Activated CD4-positive, CD25-positive, alpha-beta regulatory T cell treated with anti-CD3 and anti-CD28 coated beads, Interleukin-2, amount 50 U/mL, for 16 hours (primary cell): ENCODE measurements around the gene CRYBA1.
"Not testable (repeated sequence)": the region's sequence is repeated elsewhere in the genome, so short reads cannot be mapped to it uniquely, and the experiment has no call there.

Source experiments
- DNase-seq: peaks from one replicate; pipeline ENCODE4 v3.0.0-alpha.2; 2020; ENCODE audit warnings: low read depth, low spot score

CRYBA1 gene

DNA sequence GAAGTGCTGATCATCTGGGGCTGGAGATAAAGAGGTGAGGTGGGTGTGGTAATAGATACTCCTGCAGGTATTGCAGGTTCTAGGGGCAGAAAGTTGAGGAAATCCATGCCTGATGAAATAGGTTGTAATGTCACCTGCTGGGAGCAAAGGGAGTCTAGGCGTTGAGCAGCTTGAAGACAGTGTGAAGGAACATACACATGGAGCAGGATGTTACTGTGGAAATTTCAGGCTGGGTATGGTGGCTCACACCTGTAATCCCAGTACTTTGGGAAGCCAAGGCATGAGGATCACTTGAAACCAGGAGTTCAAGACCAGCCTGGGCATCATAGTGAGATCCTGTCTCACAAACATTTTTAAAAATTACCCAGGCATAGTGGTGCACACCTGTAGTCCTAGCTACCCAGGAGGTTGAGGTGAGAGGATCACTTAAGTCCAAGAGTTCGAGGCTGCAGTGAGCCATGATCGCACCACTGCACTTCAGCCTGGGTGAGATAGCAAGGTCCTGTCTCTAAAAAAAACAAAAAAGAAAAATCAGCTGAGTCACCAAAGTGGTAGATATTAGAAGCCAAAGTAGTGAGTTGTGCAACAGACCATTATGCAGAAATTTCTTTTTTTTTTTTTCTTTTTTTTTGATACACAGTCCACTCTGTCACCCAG is 9.1 kb upstream of the CRYBA1 start:
- no peak for DNase-seq

DNA sequence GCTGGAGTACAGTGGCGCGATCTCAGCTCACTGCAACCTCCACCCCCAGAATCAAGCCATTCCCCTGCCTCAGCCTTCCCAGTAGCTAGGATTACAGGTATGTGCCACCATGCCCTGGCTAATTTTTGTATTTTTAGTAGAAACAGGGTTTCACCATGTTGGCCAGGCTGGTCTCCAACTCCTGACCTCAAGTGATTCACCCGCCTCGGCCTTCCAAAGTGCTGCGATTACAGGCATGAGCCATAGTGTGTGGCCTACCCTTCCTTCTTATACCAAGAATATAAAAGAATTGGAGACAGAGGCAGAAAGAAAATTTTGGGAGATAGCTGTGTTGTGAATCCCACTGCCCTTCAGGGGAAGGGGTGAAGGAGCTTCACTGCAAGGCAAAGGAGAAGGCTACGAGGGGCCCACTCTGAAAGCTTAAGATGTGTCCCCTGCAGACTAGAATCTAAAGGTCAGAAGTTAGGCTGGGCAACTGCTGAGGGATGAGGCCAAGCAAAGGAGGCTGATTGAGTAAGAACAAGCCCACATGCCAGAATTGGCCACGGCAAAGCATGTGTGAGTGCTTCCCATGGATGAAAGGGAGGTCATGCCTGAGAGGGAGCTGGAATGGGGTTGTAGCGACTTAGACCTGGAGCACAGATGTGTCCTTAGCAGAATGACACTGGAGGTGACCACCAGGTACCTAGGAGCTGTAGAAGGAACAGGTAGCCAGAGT is 8.4 kb upstream of the CRYBA1 start:
- no peak for DNase-seq

GRCh38 chr17:29240477-29240876 is 6.2 kb upstream of the CRYBA1 start:
- DNase-seq: no peak

DNA sequence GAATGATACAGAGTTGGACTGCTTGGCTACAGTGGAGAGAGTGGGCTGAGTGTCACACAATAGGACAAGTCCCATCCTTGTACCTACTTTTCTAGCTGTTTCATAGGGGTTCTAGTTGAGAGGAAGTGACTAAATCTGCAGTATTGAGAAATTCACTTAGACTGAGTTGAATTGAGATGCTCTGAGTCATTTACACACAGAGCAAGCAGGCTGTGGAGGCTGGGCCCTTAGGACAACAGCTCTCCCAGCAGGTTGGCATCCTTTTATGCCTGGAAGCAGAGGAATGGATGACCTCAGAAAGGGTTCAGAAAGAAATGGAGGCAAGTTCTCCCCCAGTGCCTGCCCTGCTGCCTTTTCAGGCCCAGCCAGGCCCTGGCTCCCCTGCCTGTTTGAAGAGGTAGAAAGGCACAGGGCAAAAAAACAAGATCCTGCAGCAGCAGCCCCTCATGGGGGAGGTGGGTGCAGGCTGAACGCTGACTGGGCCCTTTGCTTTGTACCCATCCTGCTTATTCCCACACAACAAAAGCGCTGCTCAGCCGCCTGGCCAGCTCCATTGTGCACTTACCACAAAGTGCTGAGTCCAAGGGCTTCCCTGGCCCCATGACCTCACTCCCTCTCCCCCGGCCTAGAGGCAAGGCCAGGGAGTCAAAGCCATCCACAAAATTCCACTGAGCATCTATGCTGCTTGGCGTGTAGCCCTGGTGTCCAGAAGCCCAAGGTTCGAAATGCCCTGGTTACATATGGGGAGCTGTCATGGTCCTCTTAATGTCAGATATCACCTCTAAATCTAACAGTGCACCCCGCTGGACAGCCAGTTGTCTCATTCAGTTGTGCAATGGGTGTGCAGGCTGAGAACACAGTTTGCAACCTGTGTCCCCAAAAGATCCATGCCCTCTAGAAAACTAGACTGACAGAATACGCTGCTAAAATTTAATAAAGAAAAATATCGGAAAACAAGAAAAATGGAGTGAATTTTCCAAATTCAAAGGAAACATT is 5.4 kb upstream of the CRYBA1 start:
- DNase-seq: no peak

DNA sequence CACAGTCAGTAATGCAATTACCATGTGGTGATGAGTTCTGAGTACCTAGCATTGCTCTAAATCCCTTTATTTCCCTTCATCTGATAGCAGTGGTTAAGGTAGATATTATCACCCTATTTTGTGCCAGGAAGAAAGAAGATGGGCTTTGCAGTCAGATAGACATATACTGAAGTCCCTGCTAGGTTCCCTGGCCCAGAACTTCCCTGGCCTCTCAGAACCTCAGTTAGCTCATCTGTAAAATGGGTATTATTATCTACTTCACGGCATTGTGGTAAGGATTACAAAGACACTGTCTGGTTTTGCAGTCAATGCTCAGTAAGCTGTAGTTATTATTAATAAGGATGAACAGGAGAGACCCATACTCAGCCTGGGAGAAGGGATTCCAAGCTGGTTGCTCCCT is 4.6 kb upstream of the CRYBA1 start:
- DNase-seq: no peak

DNA sequence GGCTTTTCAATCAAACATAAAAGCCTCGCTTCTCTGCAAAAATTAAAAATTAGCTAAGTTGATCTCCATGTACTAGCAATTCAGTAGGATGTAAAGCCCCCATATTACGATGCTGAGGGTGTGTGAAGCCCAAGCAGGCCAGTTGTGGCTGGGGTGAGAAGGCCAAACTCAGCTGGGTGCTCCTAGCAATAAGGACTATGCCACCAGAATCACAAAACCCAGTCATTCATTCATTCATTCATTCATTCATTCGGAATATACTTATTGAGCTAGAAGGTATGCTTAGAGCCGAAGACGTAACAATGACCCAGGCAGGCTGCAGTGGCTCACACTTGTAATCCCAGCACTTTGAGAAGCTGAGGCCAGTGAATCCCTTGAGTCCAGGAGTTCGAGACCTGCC is 3.9 kb upstream of the CRYBA1 start:
- no peak for DNase-seq

- no peak for DNase-seq
These were observed 2.9 kb upstream of the CRYBA1 start for GRCh38 chr17:29243792-29244191.

- no peak for DNase-seq
These were observed 1.3 kb upstream of the CRYBA1 start for GRCh38 chr17:29245401-29245800.

GRCh38 chr17:29247219-29247618 is 560 bp downstream of the CRYBA1 start:
- no peak for DNase-seq

DNA sequence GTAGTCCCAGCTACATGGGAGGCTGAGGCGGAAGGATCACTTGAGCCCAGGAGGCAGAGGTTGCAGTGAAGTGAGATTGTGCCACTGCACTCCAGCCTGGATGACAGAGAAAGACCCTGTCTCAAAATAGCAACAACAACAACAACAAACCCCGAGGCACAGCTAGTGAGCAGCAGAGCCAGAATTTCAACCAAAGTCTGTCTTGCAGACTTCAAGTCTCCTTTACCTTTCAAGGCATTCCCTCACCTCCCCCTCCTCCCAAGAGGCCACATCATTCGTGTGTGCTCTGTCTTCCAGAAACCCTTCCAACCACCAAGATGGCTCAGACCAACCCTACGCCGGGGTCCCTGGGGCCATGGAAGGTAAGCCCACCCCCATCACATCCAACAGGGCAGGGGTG is 2.2 kb downstream of the CRYBA1 start:
- DNase-seq: no peak

GRCh38 chr17:29250666-29251065 is 4.0 kb downstream of the CRYBA1 start:
- DNase-seq: no peak

DNA sequence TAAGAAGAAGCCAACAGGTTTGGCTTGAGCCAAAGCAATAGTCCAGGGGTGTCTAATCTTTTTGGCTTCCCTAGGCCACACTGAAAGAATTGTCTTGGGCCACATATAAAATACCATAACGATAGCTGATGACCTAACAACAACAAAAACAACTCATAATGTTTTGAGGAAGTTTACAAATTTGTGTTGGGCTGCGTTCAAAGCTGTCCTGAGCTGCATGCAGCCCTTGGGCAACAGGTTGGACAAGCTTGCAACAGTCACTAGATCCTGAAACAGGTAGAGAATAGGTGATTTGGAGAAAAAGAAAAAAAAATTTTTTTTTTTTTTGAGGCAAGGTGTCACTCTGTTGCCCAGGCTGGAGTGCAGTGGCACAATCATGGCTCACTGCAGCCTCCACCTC is 4.5 kb downstream of the CRYBA1 start:
- DNase-seq: no peak

- no peak for DNase-seq
These were observed 5.6 kb downstream of the CRYBA1 start for GRCh38 chr17:29252101-29252791.

- no peak for DNase-seq
These were observed 6.4 kb downstream of the CRYBA1 start for GRCh38 chr17:29253037-29253436.

- no peak for DNase-seq
These were observed 9.4 kb downstream of the CRYBA1 start for GRCh38 chr17:29255926-29256522.

DNA sequence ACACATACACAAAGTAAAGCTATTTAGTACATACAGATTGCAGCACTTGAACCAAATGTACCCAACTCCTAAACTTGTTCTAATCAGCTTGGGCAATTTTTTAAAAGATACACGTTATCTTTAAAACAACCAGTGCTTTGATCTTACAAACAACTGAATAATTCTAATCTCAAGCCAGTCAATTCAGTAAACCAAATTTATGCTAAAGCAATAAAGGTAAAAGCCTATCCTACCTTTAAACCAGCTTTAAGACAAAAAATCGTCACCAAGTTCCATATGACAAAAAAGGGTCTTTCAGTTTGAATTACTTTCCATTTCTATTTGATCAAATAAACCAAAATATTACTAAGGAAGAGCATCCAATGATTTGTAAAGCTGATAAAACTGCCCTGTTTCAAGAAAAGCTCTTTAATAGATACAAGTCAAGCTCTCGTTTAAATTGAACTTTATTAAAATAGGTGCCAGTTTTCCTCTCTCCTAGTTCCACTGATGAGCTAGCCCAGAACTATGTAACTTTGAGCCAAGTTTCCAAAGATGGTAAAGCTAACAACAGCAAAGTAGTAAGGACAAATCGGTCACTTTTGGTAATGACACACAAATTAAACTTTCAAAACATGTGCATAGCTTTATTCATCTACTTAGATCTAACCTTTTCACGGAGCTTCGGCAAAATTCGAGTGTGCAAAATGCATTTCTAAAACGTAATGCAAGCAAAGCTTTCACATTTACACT is 10.2 kb downstream of the CRYBA1 start:
- DNase-seq: no peak

GRCh38 chr17:29257756-29258155 is 11.1 kb downstream of the CRYBA1 start:
- no peak for DNase-seq

DNA sequence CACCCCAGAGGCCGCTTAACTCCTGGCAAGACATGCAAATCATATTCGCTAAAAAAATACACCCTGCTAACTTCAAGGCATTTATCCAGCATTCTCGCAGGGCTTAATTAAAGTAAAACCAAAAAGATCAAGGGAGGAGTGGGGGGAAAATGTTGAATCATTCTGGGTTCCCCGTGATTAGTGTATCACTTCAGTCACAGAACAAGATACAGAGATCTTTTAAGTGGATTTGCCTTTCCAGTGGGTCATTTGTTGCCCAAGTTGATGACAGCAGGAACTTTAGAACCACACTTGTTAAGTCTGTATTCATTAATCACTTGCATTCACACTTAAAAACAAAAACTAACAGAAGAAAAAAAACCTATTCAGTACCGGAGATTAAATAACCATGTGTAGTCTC is 17.3 kb downstream of the CRYBA1 start:
- no peak for DNase-seq

- not testable (repeated sequence) for DNase-seq
These were observed 25.3 kb downstream of the CRYBA1 start for GRCh38 chr17:29271980-29272379.

DNA sequence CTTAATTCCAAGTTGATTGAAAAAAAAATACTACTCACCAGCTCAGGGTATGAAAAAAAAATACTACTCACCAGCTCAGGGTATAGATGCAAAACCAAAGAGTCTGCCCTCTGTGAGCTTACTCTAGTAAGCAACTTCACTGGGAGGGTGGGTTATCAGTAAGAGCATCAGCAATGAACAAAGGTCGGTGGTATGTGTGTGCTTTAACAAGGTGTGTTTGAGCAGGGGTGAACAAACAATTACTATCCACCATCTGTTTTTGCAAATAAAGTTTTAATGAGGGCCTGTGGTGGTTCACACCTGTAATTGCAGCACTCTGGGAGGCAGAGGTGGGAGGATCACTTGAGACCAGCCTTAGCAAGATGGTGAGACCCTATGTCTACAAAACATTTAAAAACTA is 27.3 kb downstream of the CRYBA1 start:
- no peak for DNase-seq

- no peak for DNase-seq
These were observed 32.0 kb downstream of the CRYBA1 start for GRCh38 chr17:29278692-29279091.
